Neural cell (in vitro differentiated cells): ENCODE measurements around the gene ADPRHL1. TPM values are rescaled to one million over a fixed set of nuclear protein-coding genes. Genes with fewer than 3 reads are reported as not detected.
"Not testable (repeated sequence)": the region's sequence is repeated elsewhere in the genome, so short reads cannot be mapped to it uniquely, and the experiment has no call there.

ENCODE experiments used
- H2AFZ ChIP-seq: fragments of 200-600, 300-800 bp; sonication (generic), shearing (Covaris generic); 2 replicates; pipeline ENCODE4 v1.6.0; 2014; ENCODE audit warnings: low read depth, mild to moderate bottlenecking, antibody characterized with exemption, low read length, moderate library complexity
- H3F3A ChIP-seq: fragments of 200-600 bp; shearing (Covaris generic); 2 replicates; pipeline ENCODE4 v1.6.1; 2016; ENCODE audit warnings: mild to moderate bottlenecking, moderate library complexity, mixed read lengths, antibody characterized with exemption, low read length; ENCODE audit not compliant: insufficient read depth, poor library complexity, severe bottlenecking
- H3K27ac ChIP-seq: fragments of 200-600, 300-800 bp; sonication (generic), shearing (Covaris generic); 2 replicates; pipeline ENCODE4 v1.5.1; 2014; ENCODE audit warnings: mild to moderate bottlenecking, low read length, moderate library complexity
- H3K27me3 ChIP-seq: fragments of 300-800, 200-600 bp; sonication (generic), shearing (Covaris generic); 2 replicates; pipeline ENCODE4 v1.6.0; 2014; ENCODE audit warnings: mild to moderate bottlenecking, low read depth, low read length, moderate library complexity; ENCODE audit not compliant: insufficient read depth
- H3K36me3 ChIP-seq: fragments of 300-800, 200-600 bp; sonication (generic), shearing (Covaris generic); 2 replicates; pipeline ENCODE4 v1.5.1; 2014; ENCODE audit warnings: mild to moderate bottlenecking, antibody characterized with exemption, low read length, moderate library complexity; ENCODE audit not compliant: insufficient read depth
- H3K4me2 ChIP-seq: fragments of 300-800, 200-600 bp; sonication (generic), shearing (Covaris generic); 2 replicates; pipeline ENCODE4 v1.6.0; 2014; ENCODE audit warnings: mild to moderate bottlenecking, low read length
- H3K4me3 ChIP-seq: fragments of 300-800, 200-600 bp; sonication (generic), shearing (Covaris generic); 2 replicates; pipeline ENCODE4 v1.5.1; 2014; ENCODE audit warnings: mild to moderate bottlenecking, low read length, moderate library complexity
- H3K79me2 ChIP-seq: fragments of 200-600 bp; shearing (Covaris generic); replicated peaks from 2 replicates; pipeline ENCODE4 v1.6.0; 2014; ENCODE audit warnings: mild to moderate bottlenecking, low read length, moderate library complexity; ENCODE audit not compliant: insufficient read depth
- H3K9ac ChIP-seq: fragments of 300-800, 200-600 bp; sonication (generic), shearing (Covaris generic); 2 replicates; pipeline ENCODE4 v1.6.1; 2016; ENCODE audit warnings: mild to moderate bottlenecking, low read length, mixed read lengths
- H3K9me2 ChIP-seq: fragments of 200-600 bp; shearing (Covaris generic); 2 replicates; pipeline ENCODE4 v1.6.1; 2016; ENCODE audit warnings: mild to moderate bottlenecking, low read length, mixed read lengths; ENCODE audit not compliant: insufficient read depth
- H3K9me3 ChIP-seq: fragments of 200-600, 300-800 bp; sonication (generic), shearing (Covaris generic); 2 replicates; pipeline ENCODE4 v1.6.1; 2016; ENCODE audit warnings: mild to moderate bottlenecking, mixed run types, low read length, moderate library complexity, mixed read lengths
- H4K20me1 ChIP-seq: fragments of 200-600 bp; shearing (Covaris generic); 2 replicates; pipeline ENCODE4 v1.6.1; 2016; ENCODE audit warnings: mild to moderate bottlenecking, mixed run types; ENCODE audit not compliant: insufficient read depth
- CTCF ChIP-seq: fragments of 450-650 bp; IDR thresholded peaks from 2 replicates; pipeline ENCODE4 v1.5.1; 2014; ENCODE audit warnings: antibody characterized with exemption, mild to moderate bottlenecking, moderate library complexity; ENCODE audit not compliant: poor library complexity, severe bottlenecking
- EP300 ChIP-seq: fragments of 450-650 bp; conservative IDR thresholded peaks from 2 replicates; pipeline ENCODE4 v1.6.1; 2014; ENCODE audit warnings: antibody characterized with exemption, mild to moderate bottlenecking, moderate library complexity; ENCODE audit not compliant: poor library complexity, severe bottlenecking
- EZH2 ChIP-seq: fragments of 200-600, 300-800 bp; shearing (Covaris generic), sonication (generic); IDR thresholded peaks from 2 replicates; pipeline ENCODE4 v1.6.1; 2014; ENCODE audit warnings: antibody characterized with exemption, low read length, borderline replicate concordance, mild to moderate bottlenecking; ENCODE audit not compliant: insufficient read depth, poor library complexity, severe bottlenecking
- MXI1 ChIP-seq: fragments of 450-650 bp; conservative IDR thresholded peaks from 2 replicates; pipeline ENCODE4 v1.6.1; 2014; ENCODE audit warnings: antibody characterized with exemption, mild to moderate bottlenecking; ENCODE audit not compliant: poor library complexity, severe bottlenecking
- POLR2AphosphoS5 ChIP-seq: IDR thresholded peaks from 2 replicates; pipeline ENCODE4 v1.6.1; 2012
- RAD21 ChIP-seq: fragments of 450-650 bp; conservative IDR thresholded peaks from 2 replicates; pipeline ENCODE4 v1.6.1; 2014; ENCODE audit warnings: antibody characterized with exemption, mild to moderate bottlenecking, moderate library complexity
- REST ChIP-seq: IDR thresholded peaks from 2 replicates; pipeline ENCODE4 v1.6.1; 2012; ENCODE audit warnings: borderline replicate concordance
- SMC3 ChIP-seq: fragments of 450-650 bp; conservative IDR thresholded peaks from 2 replicates; pipeline ENCODE4 v1.6.1; 2014; ENCODE audit warnings: antibody characterized with exemption, mild to moderate bottlenecking, moderate library complexity; ENCODE audit not compliant: poor library complexity
- TAF1 ChIP-seq: IDR thresholded peaks from 2 replicates; pipeline ENCODE4 v1.6.1; 2012; ENCODE audit warnings: low read depth
- polyA plus RNA-seq: library from polyadenylated mRNA; depleted of rRNA; stranded (reverse); fragments of >200 nt; gene quantifications from 2 replicates; pipeline ENCODE4 v1.2.3, GENCODE V29; 2014

The ADPRHL1 gene
- polyA plus RNA-seq, 1 donor from 2014 or later: 1.1 TPM

DNA sequence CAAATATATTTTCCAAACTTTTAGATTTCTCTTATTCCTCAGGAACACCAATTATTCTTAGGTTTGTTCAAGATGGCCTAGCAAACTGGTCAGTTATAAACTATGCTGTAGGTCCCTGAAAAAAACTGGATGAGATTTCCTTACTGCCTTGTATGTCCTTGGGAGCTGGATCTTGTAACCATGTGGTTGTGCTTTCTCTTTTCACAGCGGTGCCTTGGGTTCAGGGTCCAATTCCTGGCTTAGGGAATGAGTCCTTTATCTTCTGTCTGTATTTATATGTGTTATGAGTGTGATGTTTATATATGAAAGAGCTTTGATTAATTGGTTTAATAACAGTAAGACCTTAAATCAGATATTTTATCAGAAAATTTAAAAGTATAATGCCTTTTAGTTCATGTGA lies 65.9 kb downstream of the ADPRHL1 start:
- no peaks in the 10 kb centered on the region for H3F3A ChIP-seq
- H2AFZ ChIP-seq: no peak overlapping the region
- no peaks in the 10 kb centered on the region for H3K36me3 ChIP-seq
- no peak overlapping the region for H3K9ac ChIP-seq
- H4K20me1 ChIP-seq: no peaks in the 10 kb centered on the region
- no peaks in the 10 kb centered on the region for H3K27me3 ChIP-seq
- H3K4me2 ChIP-seq: no peak overlapping the region
- no peaks in the 10 kb centered on the region for H3K79me2 ChIP-seq
- no peaks in the 10 kb centered on the region for H3K9me3 ChIP-seq
- H3K27ac ChIP-seq: no peak overlapping the region
- no peaks in the 10 kb centered on the region for H3K9me2 ChIP-seq
- no peak overlapping the region for H3K4me3 ChIP-seq
- TF ChIP-seq RAD21 (no peak), EZH2 (no peak), REST (no peak), SMC3 (no peak)

DNA sequence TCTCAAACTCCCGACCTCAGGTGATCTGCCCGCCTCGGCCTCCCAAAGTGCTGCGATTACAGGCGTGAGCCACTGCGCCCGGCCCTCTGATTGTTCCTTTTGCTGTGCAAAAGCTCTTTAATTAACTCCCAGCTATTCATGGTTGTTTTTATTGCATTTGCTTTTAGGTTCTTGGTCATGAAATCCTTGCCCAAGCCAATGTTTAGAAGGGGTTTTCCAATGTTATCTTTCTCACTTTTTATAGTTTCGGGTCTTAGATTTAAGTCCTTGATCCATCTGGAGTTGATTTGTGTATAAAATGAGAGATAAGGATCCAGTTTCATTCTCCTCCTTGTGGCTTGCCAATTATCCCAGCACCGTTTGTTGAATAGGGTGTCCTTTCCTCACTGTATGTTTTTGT lies 70.2 kb downstream of the ADPRHL1 start:
- Histone ChIP-seq H3K27ac (no peak overlapping the region), H3K27me3 (no peaks in the 10 kb centered on the region), H3F3A (no peaks in the 10 kb centered on the region), H4K20me1 (no peaks in the 10 kb centered on the region), H3K4me2 (no peak overlapping the region), H3K9me2 (no peaks in the 10 kb centered on the region), H3K9ac (no peak overlapping the region), H2AFZ (no peak overlapping the region), H3K36me3 (no peaks in the 10 kb centered on the region), H3K79me2 (no peaks in the 10 kb centered on the region), H3K9me3 (no peaks in the 10 kb centered on the region), H3K4me3 (no peak overlapping the region)
- TF ChIP-seq REST (no peak), RAD21 (no peak), CTCF (no peak), EZH2 (no peak), MXI1 (no peak), SMC3 (no peak), TAF1 (no peak), POLR2AphosphoS5 (no peak), EP300 (no peak)

DNA sequence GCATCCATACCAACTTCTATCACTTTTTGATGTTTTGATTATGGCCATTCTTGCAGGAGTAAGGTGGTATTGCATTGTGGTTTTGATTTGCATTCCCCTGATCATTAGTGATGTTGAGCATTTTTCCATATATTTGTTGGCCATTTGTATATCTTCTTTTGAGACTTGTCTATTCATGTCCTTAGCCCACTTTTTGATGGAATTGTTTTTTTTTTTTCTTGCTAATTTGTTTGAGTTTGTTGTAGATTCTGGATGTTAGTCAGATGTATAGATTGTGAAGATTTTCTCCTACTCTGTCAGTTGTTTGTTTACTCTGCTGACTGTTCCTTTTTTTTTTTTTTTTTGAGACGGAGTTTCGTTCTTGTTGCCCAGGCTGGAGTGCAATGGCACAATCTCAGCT lies 70.7 kb downstream of the ADPRHL1 start:
- not testable (repeated sequence) for H3K9me3 ChIP-seq, H3K27ac ChIP-seq, H3K4me2 ChIP-seq, H4K20me1 ChIP-seq, H3K36me3 ChIP-seq, H3K4me3 ChIP-seq, H3K9ac ChIP-seq, H3K79me2 ChIP-seq, H3F3A ChIP-seq, H2AFZ ChIP-seq, H3K27me3 ChIP-seq, H3K9me2 ChIP-seq
